ENCODE data around the gene SGIP1. TPM values are rescaled to one million over a fixed set of nuclear protein-coding genes. Genes with fewer than 3 reads are reported as not detected.
"Not testable (repeated sequence)": the region's sequence is repeated elsewhere in the genome, so short reads cannot be mapped to it uniquely, and the experiment has no call there.

The SGIP1 gene
- polyA plus RNA-seq, 4 donors: 9.8 to 20.6 (median 14.4) TPM

GRCh38 chr1:66795839-66796238 lies 261.9 kb downstream of the SGIP1 start:
- not testable (repeated sequence) for DNase-seq (ENCODE audit: low read depth in 4 of 4, low spot score in 2 of 4)

Other genes with a start within 250 kb of the SGIP1 start
- 1 to 10 TPM; 1.7 to 2.4 (median 2.2) TPM for gene DYNLT5, start 218.3 kb downstream of the SGIP1 start, polyA plus RNA-seq (ENCODE audit: insufficient read length in 4 of 4)